Measurements from ENCODE around the gene KLK13.

The KLK13 gene

DNA sequence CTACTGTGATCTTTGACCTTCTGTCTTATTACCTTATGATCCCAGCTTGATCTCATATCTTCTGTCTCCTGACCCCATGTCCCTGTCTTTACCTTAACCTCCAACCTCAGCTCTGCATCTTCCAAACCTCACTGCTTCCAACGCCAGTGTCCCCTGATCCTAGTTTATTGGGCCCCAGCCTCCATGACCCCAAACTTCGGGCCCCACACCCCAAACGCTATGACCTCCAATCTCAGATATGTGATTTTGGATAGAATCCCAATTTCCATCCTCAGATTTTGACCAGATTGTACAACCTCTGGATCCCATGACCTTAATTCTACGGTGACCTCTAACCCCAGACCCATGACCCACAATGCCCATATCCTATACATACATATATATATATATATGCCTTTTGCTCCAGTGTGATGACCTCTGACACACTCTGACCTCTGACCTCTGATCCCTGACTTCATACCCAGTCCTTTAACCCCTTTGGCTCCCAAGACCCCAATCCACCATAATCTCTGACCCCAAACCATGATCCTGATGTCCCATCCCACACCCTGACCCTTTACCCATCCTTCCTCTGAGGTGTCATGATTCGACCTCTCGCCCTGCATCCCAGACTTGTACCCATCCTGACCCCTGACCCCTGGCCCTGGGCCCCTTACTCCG is 33.5 kb downstream of the KLK13 start:
- H3K36me3 ChIP-seq (ENCODE audit: insufficient read depth, low read length) = no peaks in the 10 kb centered on the region
- no peaks in the 10 kb centered on the region for H3K79me2 ChIP-seq (ENCODE audit: insufficient read depth, low read length)
- peaks cover 7% of the 10 kb centered on the region for H3K27me3 ChIP-seq (ENCODE audit: insufficient read depth, low read length, poor library complexity)
- H3K9ac ChIP-seq (ENCODE audit: low read depth, low read length) = no peak overlapping the region
- ATAC-seq (ENCODE audit: insufficient read depth, low read depth) (no peak), DNase-seq (no peak)
- no peak overlapping the region for H3K4me2 ChIP-seq (ENCODE audit: insufficient read depth, low read length)
- H4K20me1 ChIP-seq (ENCODE audit: insufficient read depth, low read length) = no peaks in the 10 kb centered on the region
- H3K27ac ChIP-seq (ENCODE audit: low read length) = no peak overlapping the region
- no peak overlapping the region for H3K4me3 ChIP-seq (ENCODE audit: low read depth in 1 of 2, low read length in 2 of 2)
- H3K4me1 ChIP-seq (ENCODE audit: insufficient read depth, low read length) = no peaks in the 10 kb centered on the region
- no peaks in the 10 kb centered on the region for H3K9me3 ChIP-seq (ENCODE audit: insufficient read depth, low read length, severe bottlenecking)
- TF ChIP-seq EZH2 (IDR thresholded peaks at IDR 0.05; ENCODE audit: borderline replicate concordance, low read depth, low read length, severe bottlenecking) (no peak), CTCF (IDR thresholded peaks at IDR 0.05; ENCODE audit: borderline replicate concordance, extremely low read depth, low read length, poor library complexity, severe bottlenecking) (no peak)
- H2AFZ ChIP-seq (ENCODE audit: low read depth, low read length) = no peak overlapping the region

DNA sequence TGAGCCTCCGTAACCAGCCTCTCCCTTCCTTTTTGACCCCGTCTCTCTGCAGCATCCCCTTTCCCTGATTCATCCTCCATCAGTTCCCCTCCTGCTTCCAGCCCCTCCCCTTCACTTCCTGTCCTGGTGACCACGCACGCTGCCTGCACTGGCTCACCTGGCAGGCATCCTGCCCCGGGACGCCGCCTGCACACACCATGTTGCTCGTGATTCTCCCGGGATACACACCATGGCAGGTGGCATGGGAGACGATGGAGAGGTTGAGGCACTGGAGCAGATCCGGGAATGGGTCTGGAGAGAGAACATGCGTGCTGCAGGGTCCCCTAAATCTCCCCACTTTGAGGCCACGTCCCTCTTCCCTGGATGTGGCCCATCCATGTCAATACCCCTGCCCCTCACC is 34.3 kb downstream of the KLK13 start:
- ATAC-seq (ENCODE audit: insufficient read depth, low read depth) = no peak
- Histone ChIP-seq H4K20me1 (ENCODE audit: insufficient read depth, low read length) (no peaks in the 10 kb centered on the region), H3K4me3 (ENCODE audit: low read depth in 1 of 2, low read length in 2 of 2) (no peak overlapping the region), H3K4me2 (ENCODE audit: insufficient read depth, low read length) (no peak overlapping the region), H3K27me3 (ENCODE audit: insufficient read depth, low read length, poor library complexity) (peaks cover 7% of the 10 kb centered on the region), H3K79me2 (ENCODE audit: insufficient read depth, low read length) (no peaks in the 10 kb centered on the region), H3K36me3 (ENCODE audit: insufficient read depth, low read length) (no peaks in the 10 kb centered on the region), H3K9me3 (ENCODE audit: insufficient read depth, low read length, severe bottlenecking) (no peaks in the 10 kb centered on the region), H3K27ac (ENCODE audit: low read length) (no peak overlapping the region), H3K9ac (ENCODE audit: low read depth, low read length) (no peak overlapping the region), H3K4me1 (ENCODE audit: insufficient read depth, low read length) (no peaks in the 10 kb centered on the region), H2AFZ (ENCODE audit: low read depth, low read length) (no peak overlapping the region)
- TF ChIP-seq EZH2 (IDR thresholded peaks at IDR 0.05; ENCODE audit: borderline replicate concordance, low read depth, low read length, severe bottlenecking) (no peak), CTCF (IDR thresholded peaks at IDR 0.05; ENCODE audit: borderline replicate concordance, extremely low read depth, low read length, poor library complexity, severe bottlenecking) (no peak)
- DNase-seq = no peak

GRCh38 chr19:51029718-51030117 is 35.2 kb downstream of the KLK13 start:
- Histone ChIP-seq H3K9ac (ENCODE audit: low read depth, low read length) (no peak overlapping the region), H3K4me2 (ENCODE audit: insufficient read depth, low read length) (no peak overlapping the region), H3K4me1 (ENCODE audit: insufficient read depth, low read length) (no peaks in the 10 kb centered on the region), H3K9me3 (ENCODE audit: insufficient read depth, low read length, severe bottlenecking) (no peaks in the 10 kb centered on the region), H3K79me2 (ENCODE audit: insufficient read depth, low read length) (no peaks in the 10 kb centered on the region), H3K4me3 (ENCODE audit: low read depth in 1 of 2, low read length in 2 of 2) (no peak overlapping the region), H3K27me3 (ENCODE audit: insufficient read depth, low read length, poor library complexity) (peaks cover 7% of the 10 kb centered on the region), H2AFZ (ENCODE audit: low read depth, low read length) (no peak overlapping the region), H3K36me3 (ENCODE audit: insufficient read depth, low read length) (no peaks in the 10 kb centered on the region), H3K27ac (ENCODE audit: low read length) (no peak overlapping the region), H4K20me1 (ENCODE audit: insufficient read depth, low read length) (no peaks in the 10 kb centered on the region)
- no peak for ATAC-seq (ENCODE audit: insufficient read depth, low read depth)
- DNase-seq = no peak
- no peak for TF ChIP-seq CTCF (IDR thresholded peaks at IDR 0.05; ENCODE audit: borderline replicate concordance, extremely low read depth, low read length, poor library complexity, severe bottlenecking)
- TF ChIP-seq EZH2 (IDR thresholded peaks at IDR 0.05; ENCODE audit: borderline replicate concordance, low read depth, low read length, severe bottlenecking) = no peak
